Stomach (tissue), 9 donors: ENCODE data around the gene AKAP6. TPM values are rescaled to one million over a fixed set of nuclear protein-coding genes. Genes with fewer than 3 reads are reported as not detected.

ENCODE experiments used
- DNase-seq, 2 donors: peaks; one replicate each; pipeline versions ENCODE4 v3.0.0 to v3.0.0-alpha.2; 2013 to 2019
- H3K27ac ChIP-seq, 5 donors: fragments of 200-600 bp in 4 of 5; sonication (generic) in 4 of 5; one replicate each; pipeline ENCODE4 v1.5.1; 2013 to 2019; ENCODE audit warnings: mild to moderate bottlenecking in 1 of 5, moderate library complexity in 1 of 5
- H3K27me3 ChIP-seq, 3 donors: fragments of 200-600 bp; sonication (generic); one replicate each; pipeline ENCODE4 v1.5.1; 2017 to 2019; ENCODE audit warnings: mixed run types in 1 of 3
- H3K36me3 ChIP-seq, 4 donors: fragments of 200-600 bp; sonication (generic); 1 replicate in 3 of 4; 2 replicates in 1 of 4; pipeline ENCODE4 v1.5.1; 2016 to 2019
- H3K4me1 ChIP-seq, 4 donors: fragments of 200-600 bp; sonication (generic); one replicate each; pipeline ENCODE4 v1.5.1; 2016 to 2019
- H3K4me3 ChIP-seq, 4 donors: fragments of 200-600 bp; sonication (generic) in 3 of 4; one replicate each; pipeline ENCODE4 v1.5.1; 2016 to 2019; ENCODE audit warnings: mild to moderate bottlenecking in 1 of 4
- H3K9me3 ChIP-seq, 4 donors: fragments of 200-600 bp; sonication (generic); one replicate each; pipeline ENCODE4 v1.5.1; 2016 to 2019
- CTCF ChIP-seq, 7 experiments: fragments of 450-650 bp in 4 of 7; fragments of 200-600 bp in 3 of 7; sonication (generic) in 3 of 7; IDR thresholded peaks; one replicate each; pipeline ENCODE4 v1.5.1; 2016 to 2019; ENCODE audit warnings: antibody characterized with exemption in 7 of 7, control low read depth in 2 of 7, mild to moderate bottlenecking in 1 of 7
- EP300 ChIP-seq: sonication (generic); formaldehyde crosslinking; IDR thresholded peaks from one replicate; pipeline ENCODE4 v1.6.1; 2017; ENCODE audit warnings: antibody characterized with exemption
- POLR2A ChIP-seq, 4 donors: fragments of 450-650 bp; IDR thresholded peaks; one replicate each; pipeline ENCODE4 v1.6.1; 2016; ENCODE audit warnings: antibody characterized with exemption in 4 of 4, control low read depth in 2 of 4, mild to moderate bottlenecking in 1 of 4, moderate library complexity in 1 of 4
- POLR2AphosphoS5 ChIP-seq, 3 donors: sonication (generic); formaldehyde crosslinking; IDR thresholded peaks; one replicate each; pipeline ENCODE4 v1.6.1; 2016; ENCODE audit warnings: antibody characterized with exemption in 3 of 3
- whole genome bisulfite sequencing, 5 donors: extraction: QIAGEN DNeasy Blood & Tissue Kit in 3 of 5; methylation state at CpG; one replicate each; pipeline versions ENCODE4 v1.1.5 to v1.1.7; 2013 to 2018; 5-methylcytosine and 5-hydroxymethylcytosine counted together
- intact Hi-C: fragments of 100-400 bp; cut with DNase I; formaldehyde crosslinking; loops from one replicate; pipeline ENCODE4 v1.15.1; 2023; ENCODE audit warnings: low total_unique reads
- polyA plus RNA-seq, 3 donors: library from polyadenylated mRNA; stranded (reverse); fragments of 200-250 nt; gene quantifications; one replicate each; pipeline ENCODE4 v1.2.3, GENCODE V29; 2013
- total RNA-seq, 5 donors: library from RNA; depleted of rRNA; stranded (reverse); fragments of >200 nt; gene quantifications; one replicate each; pipeline versions ENCODE4 v1.1.0 to v1.2.3, GENCODE V29; 2014 to 2016
- donor health status: healthy with polysubstance abuse.
- donor health status: Bipolar disorder and iron deficiency.
- donor health status: healthy.

AKAP6 gene
- total and polyA plus RNA-seq, 8 donors: 0.15 to 132 (median 3.3) TPM

GRCh38 chr14:32805979-32806378, 476.9 kb downstream of the AKAP6 start:
- TF ChIP-seq EP300 (no peak), POLR2A (IDR thresholded peaks at IDR 0.05) (no peak), CTCF (IDR thresholded peaks at IDR 0.05) (no peak), POLR2AphosphoS5 (IDR thresholded peaks at IDR 0.05) (no peak)
- H3K4me1 ChIP-seq: peaks cover 0 to 16% (median 6%) of the 10 kb centered on the region in 4 donors
- no peak overlapping the region for H3K27ac ChIP-seq
- H3K36me3 ChIP-seq: no peaks in the 10 kb centered on the region
- intact Hi-C loops: no loop called here
- peaks cover 4 to 43% (median 27%) of the 10 kb centered on the region in 4 donors for H3K9me3 ChIP-seq
- no peak overlapping the region for H3K4me3 ChIP-seq
- WGBS, 5 donors: 63 to 78% (median 72%) methylated on average over 2 of the region's 2 CpGs
- no peak for DNase-seq
- H3K27me3 ChIP-seq: no peaks in the 10 kb centered on the region

- peaks cover 4 to 20% (median 18%) of the 10 kb centered on the region in 4 donors for H3K9me3 ChIP-seq
- DNase-seq: peak in 1 of 2 donors; percentile 76
These were observed 479.5 kb downstream of the AKAP6 start for GRCh38 chr14:32808644-32809043.

GRCh38 chr14:32809255-32809654, 480.2 kb downstream of the AKAP6 start:
- H3K27ac ChIP-seq: no peak overlapping the region
- H3K9me3 ChIP-seq: peaks cover under 1 to 14% (median 12%) of the 10 kb centered on the region in 4 donors
- no peak overlapping the region for H3K4me3 ChIP-seq
- peaks cover 0 to 16% (median 6%) of the 10 kb centered on the region in 4 donors for H3K4me1 ChIP-seq
- DNase-seq: no peak
- intact Hi-C loops: no loop called here
- TF ChIP-seq POLR2A (IDR thresholded peaks at IDR 0.05) (no peak), EP300 (no peak), CTCF (IDR thresholded peaks at IDR 0.05) (no peak), POLR2AphosphoS5 (IDR thresholded peaks at IDR 0.05) (no peak)
- H3K36me3 ChIP-seq: no peaks in the 10 kb centered on the region
- no peaks in the 10 kb centered on the region for H3K27me3 ChIP-seq
- WGBS, 5 donors: 12 to 31% (median 17%) methylated on average over 2 of the region's 2 CpGs

More at GRCh38 chr14:32808644-32809043, 479.5 kb downstream of the AKAP6 start:
- H3K27me3 ChIP-seq: no peaks in the 10 kb centered on the region
- H3K36me3 ChIP-seq: no peaks in the 10 kb centered on the region
- intact Hi-C loops: no loop called here
- TF ChIP-seq EP300 (no peak), POLR2AphosphoS5 (IDR thresholded peaks at IDR 0.05) (no peak), POLR2A (IDR thresholded peaks at IDR 0.05) (no peak), CTCF (IDR thresholded peaks at IDR 0.05) (no peak)
- no peak overlapping the region for H3K4me3 ChIP-seq
- WGBS, 5 donors: 26 to 42% (median 37%) methylated on average over 4 of the region's 4 CpGs
- peaks cover 0 to 16% (median 6%) of the 10 kb centered on the region in 4 donors for H3K4me1 ChIP-seq
- no peak overlapping the region for H3K27ac ChIP-seq

GRCh38 chr14:32813401-32813800, 484.3 kb downstream of the AKAP6 start:
- no peaks in the 10 kb centered on the region for H3K27me3 ChIP-seq
- intact Hi-C loops: no loop called here
- H3K4me3 ChIP-seq: no peak overlapping the region
- TF ChIP-seq CTCF (IDR thresholded peaks at IDR 0.05): no peak
- TF ChIP-seq POLR2A (IDR thresholded peaks at IDR 0.05): no peak
- no peak for TF ChIP-seq POLR2AphosphoS5 (IDR thresholded peaks at IDR 0.05)
- no peak for TF ChIP-seq EP300
- 49 to 71% (median 65%) methylated on average over 4 of the region's 4 CpGs for WGBS, 5 donors
- no peaks in the 10 kb centered on the region for H3K9me3 ChIP-seq
- DNase-seq: no peak
- H3K4me1 ChIP-seq: peaks cover 0 to 14% (median 3%) of the 10 kb centered on the region in 4 donors
- H3K27ac ChIP-seq: no peak overlapping the region
- H3K36me3 ChIP-seq: no peaks in the 10 kb centered on the region
